Small intestine (tissue), 7 donors: ENCODE results near the gene SLC25A23. TPM values are rescaled to one million over a fixed set of nuclear protein-coding genes. Genes with fewer than 3 reads are reported as not detected.
"Not testable (repeated sequence)": the region's sequence is repeated elsewhere in the genome, so short reads cannot be mapped to it uniquely, and the experiment has no call there.

ENCODE experiments used
- DNase-seq, 2 donors: peaks; one replicate each; pipeline versions ENCODE4 v3.0.0 to v3.0.0-alpha.2; 2013
- FAIRE-seq: peaks from 2 replicates; lab custom pipeline; 2012; peaks lifted over from hg19 to GRCh38; lab: Jason Lieb, UNC
- H3K27ac ChIP-seq, 3 donors: one replicate each; pipeline ENCODE4 v1.5.1; 2013; ENCODE audit warnings: low read length in 2 of 3, mild to moderate bottlenecking in 2 of 3, control low read depth in 1 of 3, inconsistent platforms in 1 of 3, low read depth in 1 of 3, moderate library complexity in 1 of 3
- H3K27me3 ChIP-seq, 3 donors: one replicate each; pipeline ENCODE4 v1.6.1; 2013; ENCODE audit warnings: low read length in 3 of 3, inconsistent platforms in 1 of 3; ENCODE audit not compliant: control insufficient read depth in 3 of 3, insufficient read depth in 3 of 3
- H3K36me3 ChIP-seq, 3 donors: one replicate each; pipeline ENCODE4 v1.6.1; 2013; ENCODE audit warnings: low read length in 3 of 3, inconsistent platforms in 1 of 3, low read depth in 1 of 3, mild to moderate bottlenecking in 1 of 3, moderate library complexity in 1 of 3; ENCODE audit not compliant: control insufficient read depth in 3 of 3, insufficient read depth in 2 of 3
- H3K4me1 ChIP-seq, 3 donors: one replicate each; pipeline ENCODE4 v1.6.1; 2013; ENCODE audit warnings: low read length in 2 of 3, inconsistent platforms in 1 of 3, low read depth in 1 of 3, mild to moderate bottlenecking in 1 of 3, moderate library complexity in 1 of 3; ENCODE audit not compliant: control insufficient read depth in 3 of 3, insufficient read depth in 2 of 3
- H3K4me3 ChIP-seq, 3 donors: one replicate each; pipeline ENCODE4 v1.5.1; 2013; ENCODE audit warnings: low read length in 3 of 3, control low read depth in 1 of 3, inconsistent platforms in 1 of 3, low read depth in 1 of 3, mild to moderate bottlenecking in 1 of 3, moderate library complexity in 1 of 3
- H3K9me3 ChIP-seq, 2 donors: one replicate each; pipeline ENCODE4 v1.6.1; 2013; ENCODE audit warnings: low read depth in 1 of 2, low read length in 1 of 2; ENCODE audit not compliant: control insufficient read depth in 2 of 2, insufficient read depth in 1 of 2
- WGBS, 3 donors: extraction: QIAGEN DNeasy Blood & Tissue Kit; methylation state at CpG; one replicate each; pipeline ENCODE4 v1.1.7; 2013; 5-methylcytosine and 5-hydroxymethylcytosine counted together
- polyA plus RNA-seq, 4 donors: library from polyadenylated mRNA; stranded (reverse) in 3 of 4; unstranded in 1 of 4; fragments of 200-250 nt in 3 of 4; fragments of 120-200 nt in 1 of 4; gene quantifications; one replicate each; pipeline versions ENCODE4 v1.2.1 to v1.2.3, GENCODE V29; 2013
- donor health status: healthy with polysubstance abuse.
- donor health status: control.
- donor health status: control.
- donor health status: Bipolar disorder and iron deficiency.
- donor health status: healthy.

Gene SLC25A23
- polyA plus RNA-seq, 4 donors = 24.1 to 87.0 (median 49.9) TPM

GRCh38 chr19:6400062-6400944 is 59.3 kb downstream of the SLC25A23 start:
- WGBS, 3 donors = 84 to 89% (median 84%) methylated on average over 23 of the region's 23 CpGs
- not testable (repeated sequence) for H3K4me3 ChIP-seq, H3K27ac ChIP-seq, H3K9me3 ChIP-seq, H3K27me3 ChIP-seq, FAIRE-seq, DNase-seq, H3K36me3 ChIP-seq
- H3K4me1 ChIP-seq = peaks cover 0 to 25% (median 0%) of the 10 kb centered on the region in 3 donors

DNA sequence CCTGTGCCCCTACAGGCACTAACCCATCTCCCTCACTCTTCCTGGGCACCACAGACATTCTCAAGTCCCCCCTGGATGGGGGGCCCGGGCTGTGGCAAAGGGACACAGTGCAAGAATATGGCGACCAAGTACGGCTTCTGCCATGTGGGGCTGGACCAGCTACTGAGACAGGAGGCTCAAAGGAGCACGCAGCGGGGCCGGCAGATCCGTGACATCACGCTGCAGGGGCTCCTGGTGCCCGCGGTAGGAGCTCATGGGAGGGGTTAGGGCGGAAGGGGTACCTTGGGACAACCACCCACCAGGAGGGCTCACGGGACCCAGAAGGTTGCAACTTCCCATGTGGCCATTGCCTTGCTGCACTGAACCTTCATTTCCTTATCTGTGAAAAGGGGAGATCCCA is 63.3 kb downstream of the SLC25A23 start:
- DNase-seq = no peak
- H3K27me3 ChIP-seq = no peaks in the 10 kb centered on the region
- H3K4me1 ChIP-seq = peaks cover 0 to 11% (median 0%) of the 10 kb centered on the region in 3 donors
- FAIRE-seq = no peak
- H3K9me3 ChIP-seq = no peaks in the 10 kb centered on the region
- WGBS, 3 donors = 92 to 97% (median 94%) methylated on average over 12 of the region's 12 CpGs
- no peak overlapping the region for H3K4me3 ChIP-seq
- H3K36me3 ChIP-seq = peaks cover 0 to 5% (median 0%) of the 10 kb centered on the region in 3 donors
- no peak overlapping the region for H3K27ac ChIP-seq

DNA sequence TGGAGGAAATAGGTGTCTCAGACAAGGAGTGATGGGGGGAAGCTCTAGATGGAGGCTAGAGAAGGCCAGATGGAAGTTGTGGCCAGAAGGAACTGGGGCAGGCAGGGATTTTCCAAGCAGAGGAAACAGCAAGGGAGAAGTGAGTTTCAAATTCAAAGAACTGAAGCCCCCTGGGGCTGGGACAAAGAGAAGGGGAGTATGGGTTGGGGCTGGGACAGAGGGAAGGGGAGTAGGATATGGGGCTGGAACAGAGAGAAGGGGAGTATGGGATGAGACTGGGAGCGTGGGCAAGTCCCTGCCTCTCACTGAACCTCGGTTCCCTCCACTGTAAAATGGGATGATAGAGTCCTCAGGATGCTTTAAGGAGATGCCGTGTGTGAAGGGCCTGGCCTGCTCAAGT is 64.8 kb downstream of the SLC25A23 start:
- no peak overlapping the region for H3K27ac ChIP-seq
- 93 to 96% (median 94%) methylated on average over 3 of the region's 3 CpGs for WGBS, 3 donors
- H3K36me3 ChIP-seq = peaks cover 0 to 10% (median 1%) of the 10 kb centered on the region in 3 donors
- no peak for DNase-seq
- no peaks in the 10 kb centered on the region for H3K27me3 ChIP-seq
- H3K9me3 ChIP-seq = no peaks in the 10 kb centered on the region
- no peak for FAIRE-seq
- no peak overlapping the region for H3K4me3 ChIP-seq
- H3K4me1 ChIP-seq = peaks cover 0 to 11% (median 0%) of the 10 kb centered on the region in 3 donors

- Histone ChIP-seq H3K4me1 (peaks cover 0 to 11% (median 0%) of the 10 kb centered on the region in 3 donors), H3K4me3 (peak overlapping the region in 2 of 3 donors; percentile 81 to 86), H3K9me3 (no peaks in the 10 kb centered on the region), H3K36me3 (peaks cover 0 to 17% (median 5%) of the 10 kb centered on the region in 3 donors), H3K27me3 (no peaks in the 10 kb centered on the region), H3K27ac (peak overlapping the region; percentile 39 to 97 (median 95))
- 26 to 33% (median 31%) methylated on average over 14 of the region's 14 CpGs for WGBS, 3 donors
- no peak for DNase-seq
- FAIRE-seq = no peak
Observed at GRCh38 chr19:6393983-6394412, 65.6 kb downstream of the SLC25A23 start.

DNA sequence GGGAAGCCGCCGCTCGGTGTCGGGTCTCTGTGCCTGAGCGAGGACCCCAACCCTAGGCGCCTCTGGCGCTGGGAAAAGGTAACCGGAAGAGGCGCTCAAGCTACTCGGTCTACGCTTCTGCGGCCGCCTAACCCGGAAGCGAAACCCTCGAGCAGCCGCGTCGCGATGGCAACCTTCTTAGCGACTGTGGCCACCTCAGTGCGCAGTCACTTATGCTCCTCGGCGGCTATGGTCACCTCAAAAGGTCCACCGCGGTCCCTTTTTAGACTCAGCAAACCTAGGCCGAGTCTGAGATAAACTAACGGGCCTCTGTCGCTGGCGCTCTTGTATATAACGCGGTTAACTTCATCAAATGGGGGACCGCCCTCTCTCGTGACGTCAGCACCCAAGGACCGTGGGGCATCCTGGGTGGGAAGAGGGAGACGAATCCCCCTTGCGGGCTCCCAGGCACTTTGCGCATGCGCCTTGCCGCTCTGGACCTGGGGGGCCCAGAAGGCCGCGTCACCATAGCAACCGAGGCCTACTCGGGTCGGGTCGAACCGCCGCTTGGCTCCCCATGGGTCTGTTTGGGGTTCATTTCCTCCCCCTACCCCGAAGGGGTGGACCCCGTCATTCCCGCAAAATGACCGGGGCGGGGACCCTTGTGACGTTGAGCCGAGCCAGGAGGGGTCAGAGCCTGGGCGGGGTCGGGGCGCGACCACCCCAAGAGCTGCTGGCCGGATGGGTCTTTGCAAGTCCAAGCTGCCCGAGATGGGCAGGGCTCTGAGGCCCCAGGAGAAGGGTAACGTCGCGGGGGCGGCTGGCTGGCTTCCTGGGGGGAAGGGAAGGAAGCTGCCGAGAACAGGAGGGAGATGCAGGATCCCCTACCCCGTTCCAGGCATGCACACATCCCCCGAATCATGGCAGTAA is 66.3 kb downstream of the SLC25A23 start, which contains the start of gene GTF2F1:
Gene GTF2F1, minus strand, starts transcription at position 91 of the 909 bp plus-strand sequence. CDS start 169 bp downstream, outside the sequence.
- 0 to 1% (median 0%) methylated on average over 67 to 69 of the region's 69 CpGs for WGBS, 3 donors
- peak within 1 kb of the TSS; percentile 81 to 86 (median 86) for H3K4me3 ChIP-seq
- H3K27me3 ChIP-seq = no peaks in the 10 kb centered on the region
- DNase-seq (peak; percentile 92 to 97), FAIRE-seq (no peak)
- no peaks in the 10 kb centered on the region for H3K9me3 ChIP-seq
- H3K4me1 ChIP-seq = peaks cover 0 to 11% (median 0%) of the 10 kb centered on the region in 3 donors
- peak within 1 kb of the TSS; percentile 59 to 97 (median 95) for H3K27ac ChIP-seq
- peaks cover 0 to 24% (median 5%) of the 10 kb centered on the region in 3 donors for H3K36me3 ChIP-seq

GRCh38 chr19:6392221-6393073 is 67.1 kb downstream of the SLC25A23 start:
- 6 to 7% (median 6%) methylated on average over 30 of the region's 30 CpGs for WGBS, 3 donors
- DNase-seq = peak in 1 of 2 donors; percentile 27
- Histone ChIP-seq H3K36me3 (peaks cover 2 to 32% (median 8%) of the 10 kb centered on the region in 3 donors), H3K9me3 (no peaks in the 10 kb centered on the region), H3K27me3 (no peaks in the 10 kb centered on the region), H3K4me3 (peak overlapping the region; percentile 81 to 86 (median 86)), H3K27ac (peak overlapping the region; percentile 59 to 97 (median 95)), H3K4me1 (peaks cover 0 to 11% (median 0%) of the 10 kb centered on the region in 3 donors)
- no peak for FAIRE-seq
